H1 (cell line): ENCODE results near the gene AASDH. TPM values are rescaled to one million over a fixed set of nuclear protein-coding genes. Genes with fewer than 3 reads are reported as not detected.

Experiments used
- CHD1 ChIP-seq: IDR thresholded peaks from 2 replicates; pipeline ENCODE4 v1.6.1; 2012; ENCODE audit warnings: low read depth, low read length, improper control_type of control experiment
- HDAC6 ChIP-seq: IDR thresholded peaks from one replicate; pipeline ENCODE4 v1.7.1; 2012; ENCODE audit warnings: low read depth, mild to moderate bottlenecking, inconsistent platforms, low read length, moderate library complexity
- NANOG ChIP-seq: IDR thresholded peaks from 2 replicates; pipeline ENCODE4 v1.6.1; 2011; ENCODE audit warnings: low read length, low read depth, mild to moderate bottlenecking, inconsistent platforms; ENCODE audit not compliant: insufficient read depth, poor library complexity, severe bottlenecking
- TAF7 ChIP-seq: optimal IDR thresholded peaks from 2 replicates; pipeline ENCODE3; 2011; ENCODE audit warnings: low read depth, mild to moderate bottlenecking, inconsistent platforms, low read length, moderate library complexity, borderline replicate concordance
- polyA plus RNA-seq, 7 experiments: library from polyadenylated mRNA; depleted of rRNA in 3 of 7; stranded (reverse) in 5 of 7; unstranded in 2 of 7; fragments of >200 nt in 5 of 7; fragments of 200-250 nt in 2 of 7; gene quantifications; 1 replicate in 5 of 7; 2 replicates in 1 of 7; 4 replicates in 1 of 7; pipeline versions ENCODE4 v1.2.1 to v1.2.3, GENCODE V29; 2011 to 2013; ENCODE audit warnings: missing spikeins in 2 of 7, mixed read lengths in 2 of 7
- total RNA-seq: library from RNA; stranded (reverse); fragmentation: NEBNext Ultra II Directional; extraction: Animal tissue kit (Norgen Biotek cat#: 25700); gene quantifications from 2 replicates; pipeline ENCODE4 v1.2.1, GENCODE V29; 2021
- TF ChIP-seq, protein P1 (sequence below): fragments of 300-600 bp; sonication (generic); IDR thresholded peaks from 2 replicates; pipeline ENCODE4 v1.7.1; 2012; ENCODE audit warnings: low read length, moderate library complexity, mild to moderate bottlenecking, inconsistent platforms; ENCODE audit not compliant: insufficient replicate concordance

The AASDH gene
- total and polyA plus RNA-seq, 2 of the 8 experiments (the other 6 are each of a cell fraction or from before 2014, with no cell fraction given) = 8.0 to 10.9 TPM

DNA sequence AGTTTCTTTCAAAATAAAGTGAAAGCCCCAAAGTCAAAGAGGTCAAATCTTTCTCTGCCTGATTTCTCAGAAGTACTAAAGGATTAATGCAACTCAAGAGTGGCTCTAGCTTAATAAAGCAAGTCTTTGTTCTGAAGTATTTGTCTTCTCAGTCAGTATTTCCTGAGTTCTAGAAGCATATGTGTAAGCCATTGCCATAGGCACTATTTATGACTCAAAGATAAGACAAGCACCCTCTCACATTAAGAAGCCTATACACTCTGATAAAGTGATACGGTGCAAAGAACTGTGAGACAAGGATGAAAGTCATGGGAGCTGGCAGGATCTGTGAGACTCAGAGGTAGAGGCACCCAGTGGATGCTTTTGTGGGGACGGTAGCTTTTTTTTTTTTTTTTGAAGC lies 60.9 kb downstream of the AASDH start (continued):
- TF ChIP-seq, protein P1, sequence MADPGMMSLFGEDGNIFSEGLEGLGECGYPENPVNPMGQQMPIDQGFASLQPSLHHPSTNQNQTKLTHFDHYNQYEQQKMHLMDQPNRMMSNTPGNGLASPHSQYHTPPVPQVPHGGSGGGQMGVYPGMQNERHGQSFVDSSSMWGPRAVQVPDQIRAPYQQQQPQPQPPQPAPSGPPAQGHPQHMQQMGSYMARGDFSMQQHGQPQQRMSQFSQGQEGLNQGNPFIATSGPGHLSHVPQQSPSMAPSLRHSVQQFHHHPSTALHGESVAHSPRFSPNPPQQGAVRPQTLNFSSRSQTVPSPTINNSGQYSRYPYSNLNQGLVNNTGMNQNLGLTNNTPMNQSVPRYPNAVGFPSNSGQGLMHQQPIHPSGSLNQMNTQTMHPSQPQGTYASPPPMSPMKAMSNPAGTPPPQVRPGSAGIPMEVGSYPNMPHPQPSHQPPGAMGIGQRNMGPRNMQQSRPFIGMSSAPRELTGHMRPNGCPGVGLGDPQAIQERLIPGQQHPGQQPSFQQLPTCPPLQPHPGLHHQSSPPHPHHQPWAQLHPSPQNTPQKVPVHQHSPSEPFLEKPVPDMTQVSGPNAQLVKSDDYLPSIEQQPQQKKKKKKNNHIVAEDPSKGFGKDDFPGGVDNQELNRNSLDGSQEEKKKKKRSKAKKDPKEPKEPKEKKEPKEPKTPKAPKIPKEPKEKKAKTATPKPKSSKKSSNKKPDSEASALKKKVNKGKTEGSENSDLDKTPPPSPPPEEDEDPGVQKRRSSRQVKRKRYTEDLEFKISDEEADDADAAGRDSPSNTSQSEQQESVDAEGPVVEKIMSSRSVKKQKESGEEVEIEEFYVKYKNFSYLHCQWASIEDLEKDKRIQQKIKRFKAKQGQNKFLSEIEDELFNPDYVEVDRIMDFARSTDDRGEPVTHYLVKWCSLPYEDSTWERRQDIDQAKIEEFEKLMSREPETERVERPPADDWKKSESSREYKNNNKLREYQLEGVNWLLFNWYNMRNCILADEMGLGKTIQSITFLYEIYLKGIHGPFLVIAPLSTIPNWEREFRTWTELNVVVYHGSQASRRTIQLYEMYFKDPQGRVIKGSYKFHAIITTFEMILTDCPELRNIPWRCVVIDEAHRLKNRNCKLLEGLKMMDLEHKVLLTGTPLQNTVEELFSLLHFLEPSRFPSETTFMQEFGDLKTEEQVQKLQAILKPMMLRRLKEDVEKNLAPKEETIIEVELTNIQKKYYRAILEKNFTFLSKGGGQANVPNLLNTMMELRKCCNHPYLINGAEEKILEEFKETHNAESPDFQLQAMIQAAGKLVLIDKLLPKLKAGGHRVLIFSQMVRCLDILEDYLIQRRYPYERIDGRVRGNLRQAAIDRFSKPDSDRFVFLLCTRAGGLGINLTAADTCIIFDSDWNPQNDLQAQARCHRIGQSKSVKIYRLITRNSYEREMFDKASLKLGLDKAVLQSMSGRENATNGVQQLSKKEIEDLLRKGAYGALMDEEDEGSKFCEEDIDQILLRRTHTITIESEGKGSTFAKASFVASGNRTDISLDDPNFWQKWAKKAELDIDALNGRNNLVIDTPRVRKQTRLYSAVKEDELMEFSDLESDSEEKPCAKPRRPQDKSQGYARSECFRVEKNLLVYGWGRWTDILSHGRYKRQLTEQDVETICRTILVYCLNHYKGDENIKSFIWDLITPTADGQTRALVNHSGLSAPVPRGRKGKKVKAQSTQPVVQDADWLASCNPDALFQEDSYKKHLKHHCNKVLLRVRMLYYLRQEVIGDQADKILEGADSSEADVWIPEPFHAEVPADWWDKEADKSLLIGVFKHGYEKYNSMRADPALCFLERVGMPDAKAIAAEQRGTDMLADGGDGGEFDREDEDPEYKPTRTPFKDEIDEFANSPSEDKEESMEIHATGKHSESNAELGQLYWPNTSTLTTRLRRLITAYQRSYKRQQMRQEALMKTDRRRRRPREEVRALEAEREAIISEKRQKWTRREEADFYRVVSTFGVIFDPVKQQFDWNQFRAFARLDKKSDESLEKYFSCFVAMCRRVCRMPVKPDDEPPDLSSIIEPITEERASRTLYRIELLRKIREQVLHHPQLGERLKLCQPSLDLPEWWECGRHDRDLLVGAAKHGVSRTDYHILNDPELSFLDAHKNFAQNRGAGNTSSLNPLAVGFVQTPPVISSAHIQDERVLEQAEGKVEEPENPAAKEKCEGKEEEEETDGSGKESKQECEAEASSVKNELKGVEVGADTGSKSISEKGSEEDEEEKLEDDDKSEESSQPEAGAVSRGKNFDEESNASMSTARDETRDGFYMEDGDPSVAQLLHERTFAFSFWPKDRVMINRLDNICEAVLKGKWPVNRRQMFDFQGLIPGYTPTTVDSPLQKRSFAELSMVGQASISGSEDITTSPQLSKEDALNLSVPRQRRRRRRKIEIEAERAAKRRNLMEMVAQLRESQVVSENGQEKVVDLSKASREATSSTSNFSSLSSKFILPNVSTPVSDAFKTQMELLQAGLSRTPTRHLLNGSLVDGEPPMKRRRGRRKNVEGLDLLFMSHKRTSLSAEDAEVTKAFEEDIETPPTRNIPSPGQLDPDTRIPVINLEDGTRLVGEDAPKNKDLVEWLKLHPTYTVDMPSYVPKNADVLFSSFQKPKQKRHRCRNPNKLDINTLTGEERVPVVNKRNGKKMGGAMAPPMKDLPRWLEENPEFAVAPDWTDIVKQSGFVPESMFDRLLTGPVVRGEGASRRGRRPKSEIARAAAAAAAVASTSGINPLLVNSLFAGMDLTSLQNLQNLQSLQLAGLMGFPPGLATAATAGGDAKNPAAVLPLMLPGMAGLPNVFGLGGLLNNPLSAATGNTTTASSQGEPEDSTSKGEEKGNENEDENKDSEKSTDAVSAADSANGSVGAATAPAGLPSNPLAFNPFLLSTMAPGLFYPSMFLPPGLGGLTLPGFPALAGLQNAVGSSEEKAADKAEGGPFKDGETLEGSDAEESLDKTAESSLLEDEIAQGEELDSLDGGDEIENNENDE = no peak
- TF ChIP-seq NANOG = no peak
- no peak for TF ChIP-seq HDAC6
- no peak for TF ChIP-seq TAF7
- no peak for TF ChIP-seq CHD1
